Thyroid gland (tissue), 4 donors: Measurements from ENCODE around the gene NLRP10. TPM values are rescaled to one million over a fixed set of nuclear protein-coding genes. Genes with fewer than 3 reads are reported as not detected.

Experiments
- DNase-seq, 2 donors: peaks; one replicate each; pipeline ENCODE4 v3.0.0-alpha.2; 2019
- H3K27ac ChIP-seq, 3 donors: fragments of 200-600 bp; sonication (generic); 1 replicate in 2 of 3; 2 replicates in 1 of 3; pipeline ENCODE4 v1.5.1; 2016 to 2019; ENCODE audit warnings: mild to moderate bottlenecking in 1 of 3, moderate library complexity in 1 of 3
- H3K27me3 ChIP-seq: fragments of 200-600 bp; sonication (generic); one replicate; pipeline ENCODE4 v1.5.1; 2019
- H3K36me3 ChIP-seq, 2 donors: fragments of 200-600 bp; sonication (generic); one replicate each; pipeline ENCODE4 v1.5.1; 2016 to 2019
- H3K4me1 ChIP-seq, 2 donors: fragments of 200-600 bp; sonication (generic); one replicate each; pipeline ENCODE4 v1.5.1; 2017 to 2019
- H3K4me3 ChIP-seq, 3 donors: fragments of 200-600 bp; sonication (generic); replicated peaks in 1 of 3; 1 replicate in 2 of 3; 2 replicates in 1 of 3; pipeline ENCODE4 v1.5.1; 2016; ENCODE audit warnings: mild to moderate bottlenecking in 1 of 3
- H3K9me3 ChIP-seq: fragments of 200-600 bp; sonication (generic); one replicate; pipeline ENCODE4 v1.5.1; 2017
- CTCF ChIP-seq, 6 experiments: fragments of 200-600 bp in 3 of 6; fragments of 450-650 bp in 3 of 6; sonication (generic) in 3 of 6; IDR thresholded peaks; one replicate each; pipeline ENCODE4 v1.5.1; 2016 to 2019; ENCODE audit warnings: antibody characterized with exemption in 6 of 6, mild to moderate bottlenecking in 2 of 6, inconsistent platforms in 1 of 6, moderate library complexity in 1 of 6
- POLR2A ChIP-seq, 2 donors: fragments of 450-650 bp; IDR thresholded peaks; one replicate each; pipeline ENCODE4 v1.6.1; 2017; ENCODE audit warnings: antibody characterized with exemption in 2 of 2, mild to moderate bottlenecking in 2 of 2, moderate library complexity in 1 of 2
- WGBS, 2 donors: methylation state at CpG; one replicate each; pipeline ENCODE4 v1.1.5; 2017; 5-methylcytosine and 5-hydroxymethylcytosine counted together
- intact Hi-C: fragments of 100-400 bp; cut with DNase I; formaldehyde crosslinking; loops from one replicate; pipeline ENCODE4 v1.15.1; 2023
- total RNA-seq, 4 donors: library from RNA; depleted of rRNA; stranded (reverse); fragments of >200 nt; gene quantifications; one replicate each; pipeline ENCODE4 v1.2.3, GENCODE V29; 2016

Gene NLRP10
- total RNA-seq, 4 donors from 2014 or later: not detected

- Histone ChIP-seq H3K4me3 (no peak overlapping the region), H3K36me3 (no peaks in the 10 kb centered on the region), H3K27ac (no peak overlapping the region), H3K4me1 (no peaks in the 10 kb centered on the region), H3K9me3 (no peaks in the 10 kb centered on the region), H3K27me3 (no peaks in the 10 kb centered on the region)
- 53 to 59% methylated on average over 2 of the region's 2 CpGs for WGBS, 2 donors
- intact Hi-C loops: no loop called here
- no peak for DNase-seq
- TF ChIP-seq POLR2A (IDR thresholded peaks at IDR 0.05): no peak
- TF ChIP-seq CTCF (IDR thresholded peaks at IDR 0.05): no peak
Measured at GRCh38 chr11:7968686-7969085, 3.4 kb upstream of the NLRP10 start.

GRCh38 chr11:7967826-7968225 lies 2.6 kb upstream of the NLRP10 start:
- Histone ChIP-seq H3K4me3 (no peak overlapping the region), H3K9me3 (no peaks in the 10 kb centered on the region), H3K27ac (no peak overlapping the region), H3K36me3 (no peaks in the 10 kb centered on the region), H3K27me3 (no peaks in the 10 kb centered on the region), H3K4me1 (no peaks in the 10 kb centered on the region)
- no peak for TF ChIP-seq CTCF (IDR thresholded peaks at IDR 0.05)
- TF ChIP-seq POLR2A (IDR thresholded peaks at IDR 0.05): no peak
- no peak for DNase-seq
- intact Hi-C loops: no loop called here

- no peaks in the 10 kb centered on the region for H3K27me3 ChIP-seq
- no peaks in the 10 kb centered on the region for H3K36me3 ChIP-seq
- no peak overlapping the region for H3K4me3 ChIP-seq
- intact Hi-C loops: no loop called here
- WGBS, 2 donors: 68 to 70% methylated on average over 1 of the region's 1 CpG
- no peak for TF ChIP-seq CTCF (IDR thresholded peaks at IDR 0.05)
- TF ChIP-seq POLR2A (IDR thresholded peaks at IDR 0.05): no peak
- no peaks in the 10 kb centered on the region for H3K9me3 ChIP-seq
- DNase-seq: no peak
- H3K27ac ChIP-seq: no peak overlapping the region
- no peaks in the 10 kb centered on the region for H3K4me1 ChIP-seq
Measured at GRCh38 chr11:7967097-7967496, 1.9 kb upstream of the NLRP10 start.

- H3K27ac ChIP-seq: no peak overlapping the region
- intact Hi-C loops: no loop called here
Measured at GRCh38 chr11:7964873-7965272, 374 bp downstream of the NLRP10 start.

GRCh38 chr11:7964261-7964660 lies 986 bp downstream of the NLRP10 start:
- intact Hi-C loops: no loop called here
- no peaks in the 10 kb centered on the region for H3K36me3 ChIP-seq
- WGBS, 2 donors: 55 to 57% methylated on average over 3 of the region's 3 CpGs
- no peak for TF ChIP-seq POLR2A (IDR thresholded peaks at IDR 0.05)
- no peak for TF ChIP-seq CTCF (IDR thresholded peaks at IDR 0.05)
- H3K27ac ChIP-seq: no peak overlapping the region
- DNase-seq: no peak
- H3K9me3 ChIP-seq: no peaks in the 10 kb centered on the region
- H3K4me3 ChIP-seq: no peak overlapping the region
- no peaks in the 10 kb centered on the region for H3K27me3 ChIP-seq
- H3K4me1 ChIP-seq: no peaks in the 10 kb centered on the region

More at GRCh38 chr11:7964873-7965272, 374 bp downstream of the NLRP10 start:
- Histone ChIP-seq H3K36me3 (no peaks in the 10 kb centered on the region), H3K4me1 (no peaks in the 10 kb centered on the region), H3K9me3 (no peaks in the 10 kb centered on the region), H3K4me3 (no peak overlapping the region), H3K27me3 (no peaks in the 10 kb centered on the region)
- no peak for TF ChIP-seq POLR2A (IDR thresholded peaks at IDR 0.05)
- no peak for TF ChIP-seq CTCF (IDR thresholded peaks at IDR 0.05)
- DNase-seq: no peak
